Measurements from ENCODE around the gene IL17RE.
A peak's percentile ranks its signal among the peaks of the same experiment; 100 is the strongest.

IL17RE gene

GRCh38 chr3:9908286-9908685 is 5.6 kb downstream of the IL17RE start:
- DNase-seq: no peak

GRCh38 chr3:9909221-9910013 is 6.8 kb downstream of the IL17RE start:
- no peak for DNase-seq

- DNase-seq: no peak
These were observed 9.2 kb downstream of the IL17RE start for GRCh38 chr3:9911863-9912262.

- DNase-seq: no peak
These were observed 9.8 kb downstream of the IL17RE start for GRCh38 chr3:9912294-9912935.

- DNase-seq: no peak
These were observed 11.0 kb downstream of the IL17RE start for GRCh38 chr3:9913601-9914000.

- DNase-seq: no peak
These were observed 11.4 kb downstream of the IL17RE start for GRCh38 chr3:9914011-9914410.

DNA sequence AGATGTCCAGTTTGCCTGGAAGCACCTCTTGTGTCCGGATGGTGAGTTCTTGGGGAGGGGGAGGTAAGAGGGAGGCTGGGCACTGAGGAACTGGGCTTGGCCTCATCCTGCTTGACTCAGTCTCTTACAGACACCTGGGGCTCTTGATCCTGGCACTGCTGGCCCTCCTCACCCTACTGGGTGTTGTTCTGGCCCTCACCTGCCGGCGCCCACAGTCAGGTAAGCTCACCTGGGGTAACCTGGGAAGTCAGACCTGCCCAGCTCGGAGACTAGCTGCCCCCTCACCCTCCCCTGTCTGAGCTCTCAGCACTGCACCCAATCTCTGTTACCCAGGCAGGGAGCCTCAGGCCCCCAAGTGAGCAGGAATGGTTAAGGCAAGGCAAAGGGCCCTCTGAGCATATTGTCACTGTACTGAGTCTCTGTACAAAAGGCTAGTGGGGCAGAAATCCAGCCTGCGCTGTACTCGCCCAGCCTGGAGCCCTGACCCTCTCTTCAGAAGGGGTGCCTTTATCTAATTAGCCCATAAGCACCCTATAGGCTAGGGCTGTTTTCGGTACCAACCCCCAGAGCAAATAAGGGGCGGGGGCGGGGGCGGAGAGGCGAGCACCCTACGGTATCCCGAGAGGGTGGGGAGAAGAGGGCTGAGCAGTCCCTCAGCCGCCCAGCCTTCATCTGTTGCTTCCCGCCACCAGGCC is 12.1 kb downstream of the IL17RE start:
- no peak for DNase-seq

DNA sequence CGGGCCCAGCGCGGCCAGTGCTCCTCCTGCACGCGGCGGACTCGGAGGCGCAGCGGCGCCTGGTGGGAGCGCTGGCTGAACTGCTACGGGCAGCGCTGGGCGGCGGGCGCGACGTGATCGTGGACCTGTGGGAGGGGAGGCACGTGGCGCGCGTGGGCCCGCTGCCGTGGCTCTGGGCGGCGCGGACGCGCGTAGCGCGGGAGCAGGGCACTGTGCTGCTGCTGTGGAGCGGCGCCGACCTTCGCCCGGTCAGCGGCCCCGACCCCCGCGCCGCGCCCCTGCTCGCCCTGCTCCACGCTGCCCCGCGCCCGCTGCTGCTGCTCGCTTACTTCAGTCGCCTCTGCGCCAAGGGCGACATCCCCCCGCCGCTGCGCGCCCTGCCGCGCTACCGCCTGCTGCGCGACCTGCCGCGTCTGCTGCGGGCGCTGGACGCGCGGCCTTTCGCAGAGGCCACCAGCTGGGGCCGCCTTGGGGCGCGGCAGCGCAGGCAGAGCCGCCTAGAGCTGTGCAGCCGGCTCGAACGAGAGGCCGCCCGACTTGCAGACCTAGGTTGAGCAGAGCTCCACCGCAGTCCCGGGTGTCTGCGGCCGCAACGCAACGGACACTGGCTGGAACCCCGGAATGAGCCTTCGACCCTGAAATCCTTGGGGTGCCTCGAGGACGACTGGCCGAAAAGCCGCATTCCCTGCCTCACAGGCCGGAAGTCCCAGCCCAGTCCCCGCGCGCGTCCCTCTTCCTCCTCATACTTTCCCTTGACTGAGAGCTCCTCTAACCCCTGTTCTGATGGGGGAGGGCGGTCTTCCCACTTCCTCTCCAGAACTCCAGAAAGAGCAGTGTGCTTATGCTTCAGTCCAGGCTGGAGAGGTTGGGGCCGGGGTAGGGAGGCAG is 12.8 kb downstream of the IL17RE start:
- no peak for DNase-seq

DNA sequence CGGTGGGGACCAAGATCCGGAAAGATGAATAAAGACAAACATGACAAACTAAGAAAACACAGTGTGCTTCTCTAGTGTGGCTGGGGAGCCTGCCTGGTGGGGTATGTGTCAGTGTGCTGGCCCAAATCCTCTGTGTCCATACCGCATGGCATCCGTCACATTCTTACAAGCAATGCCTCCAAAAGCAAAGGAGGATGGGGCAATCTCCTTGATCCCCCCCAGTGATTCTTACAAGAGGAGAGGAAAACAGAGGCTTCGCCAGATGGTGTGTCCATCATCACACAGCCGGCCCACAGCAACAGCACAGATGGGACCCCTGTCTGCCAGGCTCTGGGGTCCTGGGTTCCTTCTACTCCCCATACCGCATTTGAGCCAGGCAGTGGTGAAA is 13.7 kb downstream of the IL17RE start:
- peak; percentile 71 for DNase-seq

DNA sequence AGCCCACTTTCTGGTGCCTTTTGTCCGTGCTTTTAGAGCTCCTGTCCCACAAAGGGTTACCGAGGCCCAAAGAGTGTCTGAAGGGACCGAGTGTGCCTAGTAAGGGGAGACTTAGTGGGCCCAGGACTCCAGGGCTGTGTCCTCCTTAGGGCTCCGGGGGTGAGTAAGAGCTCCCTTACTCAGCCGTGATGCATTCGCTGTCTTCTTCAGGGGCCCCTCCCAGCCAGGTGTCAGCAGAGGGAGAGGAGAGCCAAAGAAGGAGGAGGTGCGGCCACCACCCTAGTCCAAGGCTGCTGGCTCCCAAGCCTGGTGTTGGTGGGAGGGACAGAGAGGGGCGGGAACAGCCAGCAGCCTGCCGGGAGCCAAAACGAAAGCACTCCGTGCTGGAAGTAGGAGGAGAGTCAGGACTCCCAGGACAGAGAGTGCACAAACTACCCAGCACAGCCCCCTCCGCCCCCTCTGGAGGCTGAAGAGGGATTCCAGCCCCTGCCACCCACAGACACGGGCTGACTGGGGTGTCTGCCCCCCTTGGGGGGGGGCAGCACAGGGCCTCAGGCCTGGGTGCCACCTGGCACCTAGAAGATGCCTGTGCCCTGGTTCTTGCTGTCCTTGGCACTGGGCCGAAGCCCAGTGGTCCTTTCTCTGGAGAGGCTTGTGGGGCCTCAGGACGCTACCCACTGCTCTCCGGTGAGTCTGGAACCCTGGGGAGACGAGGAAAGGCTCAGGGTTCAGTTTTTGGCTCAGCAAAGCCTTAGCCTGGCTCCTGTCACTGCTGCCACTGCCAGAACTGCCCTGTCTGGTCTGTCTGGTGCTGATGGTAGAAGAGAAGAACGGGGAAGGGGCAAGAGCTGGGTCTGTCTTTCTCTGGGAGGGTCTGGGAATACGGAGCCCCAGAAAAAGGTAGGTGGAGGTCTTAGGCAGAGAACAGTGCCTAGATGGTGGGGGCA is 14.4 kb downstream of the IL17RE start, which contains the start of gene IL17RC:
Gene IL17RC (plus strand): TSS at position 365 of the 947 bp plus-strand sequence. CDS start 218 bp downstream, at position 583.
- peak; percentile 89 for DNase-seq

DNA sequence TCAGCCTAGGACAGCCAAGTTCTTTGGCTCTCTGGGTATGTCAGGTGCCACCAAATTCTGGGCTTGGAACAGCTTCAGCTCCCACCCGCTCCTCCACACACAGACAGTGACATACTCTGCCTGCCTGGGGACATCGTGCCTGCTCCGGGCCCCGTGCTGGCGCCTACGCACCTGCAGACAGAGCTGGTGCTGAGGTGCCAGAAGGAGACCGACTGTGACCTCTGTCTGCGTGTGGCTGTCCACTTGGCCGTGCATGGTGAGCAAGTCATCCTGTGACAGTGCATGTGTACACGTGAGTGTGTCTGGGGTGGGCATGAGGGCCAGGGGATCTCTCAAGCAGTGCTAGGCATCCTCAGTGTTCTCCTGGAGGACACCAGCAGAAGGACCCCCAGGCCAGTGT is 15.2 kb downstream of the IL17RE start:
- no peak for DNase-seq

GRCh38 chr3:9918261-9919038 is 15.8 kb downstream of the IL17RE start:
- DNase-seq: no peak

- no peak for DNase-seq
These were observed 25.5 kb downstream of the IL17RE start for GRCh38 chr3:9928158-9928557.

GRCh38 chr3:9930804-9931418 is 28.3 kb downstream of the IL17RE start:
- no peak for DNase-seq

- no peak for DNase-seq
These were observed 29.8 kb downstream of the IL17RE start for GRCh38 chr3:9932535-9932842.

GRCh38 chr3:9932843-9933560 is 30.4 kb downstream of the IL17RE start:
- DNase-seq: peak; percentile 70

DNA sequence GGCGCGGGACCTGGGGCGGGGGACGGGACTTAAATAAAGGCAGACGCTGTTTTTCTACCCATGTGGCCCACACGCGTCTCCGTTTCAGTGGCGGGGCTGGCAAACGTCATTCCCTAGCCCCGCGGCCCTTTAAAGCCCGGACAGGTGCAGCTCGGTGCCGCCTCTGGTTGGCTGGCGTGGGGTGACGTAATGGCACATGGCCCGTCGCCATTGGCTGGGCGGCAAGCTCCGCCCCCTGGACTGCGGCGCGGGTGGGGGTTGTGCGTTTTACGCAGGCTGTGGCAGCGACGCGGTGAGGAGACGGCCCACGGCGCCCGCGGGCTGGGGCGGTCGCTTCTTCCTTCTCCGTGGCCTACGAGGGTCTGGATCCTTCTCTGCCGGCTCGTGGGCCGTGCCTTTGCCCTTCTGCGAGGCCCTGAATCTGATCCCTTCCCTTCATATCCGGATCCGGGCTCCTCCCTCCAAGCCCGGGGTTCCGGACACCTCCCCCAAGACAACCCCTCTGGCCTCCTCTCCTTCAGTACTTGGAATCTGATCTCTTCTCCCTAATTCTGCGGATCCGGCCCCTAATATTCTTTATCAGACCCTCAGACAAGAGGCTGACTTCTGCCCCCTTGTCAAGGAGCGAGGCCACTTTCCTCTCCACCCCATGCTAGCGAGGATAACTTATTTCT is 31.1 kb downstream of the IL17RE start, which contains the start of gene CRELD1:
Gene CRELD1 (plus strand): TSS at position 274 of the 674 bp plus-strand sequence. CDS start 605 bp downstream, outside the sequence.
- peak; percentile 68 for DNase-seq

DNA sequence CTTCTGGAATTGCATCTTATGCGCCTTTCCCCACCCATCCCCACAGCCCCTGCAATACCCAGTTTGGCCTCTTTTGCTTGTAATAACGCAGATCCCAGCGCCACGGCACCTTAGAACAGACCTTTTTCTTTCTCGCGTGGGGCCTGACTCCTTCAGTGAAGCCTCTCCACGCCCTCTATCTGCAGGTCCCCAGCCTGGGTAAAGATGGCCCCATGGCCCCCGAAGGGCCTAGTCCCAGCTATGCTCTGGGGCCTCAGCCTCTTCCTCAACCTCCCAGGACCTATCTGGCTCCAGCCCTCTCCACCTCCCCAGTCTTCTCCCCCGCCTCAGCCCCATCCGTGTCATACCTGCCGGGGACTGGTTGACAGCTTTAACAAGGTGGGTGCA is 31.6 kb downstream of the IL17RE start:
- no peak for DNase-seq

- no peak for DNase-seq
These were observed 32.3 kb downstream of the IL17RE start for GRCh38 chr3:9934993-9935392.

Data from DMS 273 treated with DMSO at 0.1 percent for 48 hours (cell line).